KMS-11 (cell line): ENCODE data around the gene MAP3K8.

Experiments used
- H2AFZ ChIP-seq: fragments of 200-600 bp; sonication (generic); 2 replicates; pipeline ENCODE4 v1.6.1; 2016; ENCODE audit warnings: antibody characterized with exemption, mixed run types, low read depth
- H3K27ac ChIP-seq: fragments of 200-600 bp; sonication (generic); 2 replicates; pipeline ENCODE4 v1.6.1; 2016; ENCODE audit warnings: mild to moderate bottlenecking, mixed run types
- H3K27me3 ChIP-seq: fragments of 200-600 bp; sonication (generic); 2 replicates; pipeline ENCODE4 v1.6.1; 2017; ENCODE audit warnings: mild to moderate bottlenecking, low read depth, mixed run types, moderate library complexity; ENCODE audit not compliant: insufficient read depth
- H3K36me3 ChIP-seq: fragments of 200-600 bp; sonication (generic); 2 replicates; pipeline ENCODE4 v1.6.1; 2017; ENCODE audit warnings: mild to moderate bottlenecking, mixed run types; ENCODE audit not compliant: insufficient read depth
- H3K4me1 ChIP-seq: fragments of 200-600 bp; sonication (generic); 2 replicates; pipeline ENCODE4 v1.6.1; 2016; ENCODE audit warnings: mild to moderate bottlenecking, low read depth, mixed run types; ENCODE audit not compliant: poor library complexity, severe bottlenecking
- H3K4me2 ChIP-seq: fragments of 200-600 bp; sonication (generic); 2 replicates; pipeline ENCODE4 v1.7.0; 2016; ENCODE audit warnings: mild to moderate bottlenecking, mixed run types
- H3K4me3 ChIP-seq: fragments of 200-600 bp; sonication (generic); IDR thresholded peaks from 2 replicates; pipeline ENCODE4 v1.6.1; 2017; ENCODE audit warnings: low read depth, low read length, mixed read lengths; ENCODE audit not compliant: insufficient read depth
- H3K79me2 ChIP-seq: fragments of 200-600 bp; sonication (generic); 2 replicates; pipeline ENCODE4 v1.6.1; 2016; ENCODE audit warnings: low read depth, mixed run types; ENCODE audit not compliant: insufficient read depth
- H3K9ac ChIP-seq: fragments of 200-600 bp; sonication (generic); 2 replicates; pipeline ENCODE4 v1.6.1; 2016; ENCODE audit warnings: mild to moderate bottlenecking, mixed run types
- H4K20me1 ChIP-seq: fragments of 200-600 bp; sonication (generic); 2 replicates; pipeline ENCODE4 v1.6.1; 2016; ENCODE audit warnings: mild to moderate bottlenecking, mixed run types; ENCODE audit not compliant: insufficient read depth
- CTCF ChIP-seq: fragments of 200-600 bp; sonication (generic); conservative IDR thresholded peaks from 2 replicates; pipeline ENCODE4 v1.6.1; 2017; ENCODE audit warnings: low read depth, mild to moderate bottlenecking, antibody characterized with exemption, low read length, moderate library complexity, mixed read lengths

MAP3K8 gene

GRCh38 chr10:30448092-30448491, 14.1 kb downstream of the MAP3K8 start:
- H3K4me2 ChIP-seq: no peak overlapping the region
- H3K27ac ChIP-seq: no peak overlapping the region
- H2AFZ ChIP-seq: no peak overlapping the region
- TF ChIP-seq CTCF: no peak
- no peaks in the 10 kb centered on the region for H3K27me3 ChIP-seq
- H3K4me3 ChIP-seq: no peak overlapping the region
- no peaks in the 10 kb centered on the region for H3K36me3 ChIP-seq
- no peak overlapping the region for H3K9ac ChIP-seq
- no peaks in the 10 kb centered on the region for H3K79me2 ChIP-seq
- H4K20me1 ChIP-seq: no peaks in the 10 kb centered on the region
- H3K4me1 ChIP-seq: peaks cover 4% of the 10 kb centered on the region

GRCh38 chr10:30453764-30454527, 20.0 kb downstream of the MAP3K8 start:
- Histone ChIP-seq H4K20me1 (no peaks in the 10 kb centered on the region), H3K9ac (no peak overlapping the region), H3K27ac (no peak overlapping the region), H3K4me1 (no peaks in the 10 kb centered on the region), H3K36me3 (no peaks in the 10 kb centered on the region), H2AFZ (no peak overlapping the region), H3K27me3 (no peaks in the 10 kb centered on the region), H3K4me2 (no peak overlapping the region), H3K4me3 (no peak overlapping the region), H3K79me2 (no peaks in the 10 kb centered on the region)
- TF ChIP-seq CTCF: no peak

- no peak overlapping the region for H3K4me2 ChIP-seq
- no peak overlapping the region for H2AFZ ChIP-seq
- H3K36me3 ChIP-seq: no peaks in the 10 kb centered on the region
- H3K27ac ChIP-seq: no peak overlapping the region
- H3K27me3 ChIP-seq: no peaks in the 10 kb centered on the region
- H3K79me2 ChIP-seq: no peaks in the 10 kb centered on the region
- H3K4me3 ChIP-seq: no peak overlapping the region
- H3K9ac ChIP-seq: no peak overlapping the region
- TF ChIP-seq CTCF: no peak
- H3K4me1 ChIP-seq: no peaks in the 10 kb centered on the region
- no peaks in the 10 kb centered on the region for H4K20me1 ChIP-seq
These were observed 20.9 kb downstream of the MAP3K8 start for GRCh38 chr10:30454744-30455510.

GRCh38 chr10:30455816-30456215, 21.8 kb downstream of the MAP3K8 start:
- no peak overlapping the region for H3K4me2 ChIP-seq
- H3K36me3 ChIP-seq: no peaks in the 10 kb centered on the region
- H3K9ac ChIP-seq: no peak overlapping the region

More at GRCh38 chr10:30455816-30456215, 21.8 kb downstream of the MAP3K8 start:
- TF ChIP-seq CTCF: no peak
- H3K27ac ChIP-seq: no peak overlapping the region
- no peak overlapping the region for H3K4me3 ChIP-seq
- H3K79me2 ChIP-seq: no peaks in the 10 kb centered on the region
- no peaks in the 10 kb centered on the region for H3K4me1 ChIP-seq
- no peaks in the 10 kb centered on the region for H3K27me3 ChIP-seq
- H2AFZ ChIP-seq: no peak overlapping the region
- H4K20me1 ChIP-seq: no peaks in the 10 kb centered on the region
